Measurements from ENCODE around the gene RBCK1. TPM values are rescaled to one million over a fixed set of nuclear protein-coding genes. Genes with fewer than 3 reads are reported as not detected.
A peak's percentile ranks its signal among the peaks of the same experiment; 100 is the strongest.

The RBCK1 gene
- total and polyA plus RNA-seq, 9 of the 15 experiments (the other 6 are each of a cell fraction or from before 2014, with no cell fraction given): 5.9 to 59.3 (median 26.5) TPM

DNA sequence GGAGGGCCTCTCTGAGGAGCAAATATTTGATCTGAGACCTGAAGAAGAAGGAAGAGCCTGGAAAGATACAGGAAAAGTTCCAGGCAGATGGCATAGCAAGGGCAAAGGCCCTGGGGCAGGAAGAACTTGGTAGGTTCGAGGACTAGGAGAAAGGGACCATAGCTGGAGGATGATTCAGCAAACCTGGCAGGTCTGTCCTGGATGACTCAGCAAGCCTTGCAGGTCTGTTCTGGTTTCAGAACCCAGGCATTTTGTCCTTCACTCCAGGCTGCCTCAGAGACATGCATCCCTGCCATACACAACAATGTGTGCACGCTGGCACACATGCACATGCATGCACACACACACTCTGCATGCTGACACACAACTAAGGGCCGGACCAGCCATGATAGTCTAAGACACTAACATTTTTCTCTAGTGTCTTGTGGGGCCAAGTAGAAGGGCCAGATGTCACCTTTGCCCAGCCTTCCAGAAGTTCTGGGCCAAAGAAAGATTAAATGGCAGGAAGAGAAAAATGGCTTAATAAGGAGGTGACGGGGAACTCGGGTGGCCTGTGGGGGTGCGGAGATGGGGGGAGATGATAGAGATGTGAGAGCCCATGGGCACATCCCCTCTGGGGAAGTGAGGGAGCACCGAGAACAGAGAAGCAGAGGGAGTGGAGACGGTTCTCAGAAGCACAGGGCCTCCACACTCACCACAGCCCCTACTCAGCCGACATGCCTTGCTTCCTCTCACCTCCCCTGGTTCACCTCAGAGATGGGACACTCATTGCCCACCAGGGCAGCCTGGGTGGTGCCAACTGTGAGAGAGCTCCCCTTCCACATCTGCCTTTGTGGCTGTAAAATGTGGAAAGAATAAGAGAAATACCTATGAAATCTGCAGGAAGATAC is 42.9 kb upstream of the RBCK1 start (continued):
- TF ChIP-seq RB1 (IDR thresholded peaks at IDR 0.05; ENCODE audit: low read depth) (0 out of 2 replicates have a peak, but pooled peaks have one; percentile 45), HCFC1 (IDR thresholded peaks at IDR 0.05; ENCODE audit: low read depth, low read length) (no peak), GTF2A2 (tag; IDR thresholded peaks at IDR 0.05) (0 out of 2 replicates have a peak, but pooled peaks have one; percentile 38), ZNF589 (CRISPR knock-in tag; IDR thresholded peaks at IDR 0.05; ENCODE audit: low read depth) (peak; percentile 72; the same call in 1 of the 2 replicates), RBM17 (IDR thresholded peaks at IDR 0.05; ENCODE audit: borderline replicate concordance, low read depth, low read length) (no peak), SMAD4 (CRISPR knock-in tag; conservative IDR thresholded peaks at IDR 0.05) (peak; percentile 88), ZNF280A (IDR thresholded peaks at IDR 0.05; ENCODE audit: low read depth, partially characterized antibody) (no peak), ARNT (IDR thresholded peaks at IDR 0.05) (0 out of 4 replicates have a peak, but pooled peaks of 1 of the 2 experiments have one; percentile 42), BRF1 (IDR thresholded peaks at IDR 0.05; ENCODE audit: borderline replicate concordance, extremely low read depth, insufficient read length) (no peak), ZKSCAN1 (IDR thresholded peaks at IDR 0.05; ENCODE audit: low read depth, low read length) (no peak), POLR3A (IDR thresholded peaks at IDR 0.05; ENCODE audit: borderline replicate concordance, extremely low read depth, insufficient read depth, insufficient read length) (no peak)
- TF ChIP-seq, protein P1, sequence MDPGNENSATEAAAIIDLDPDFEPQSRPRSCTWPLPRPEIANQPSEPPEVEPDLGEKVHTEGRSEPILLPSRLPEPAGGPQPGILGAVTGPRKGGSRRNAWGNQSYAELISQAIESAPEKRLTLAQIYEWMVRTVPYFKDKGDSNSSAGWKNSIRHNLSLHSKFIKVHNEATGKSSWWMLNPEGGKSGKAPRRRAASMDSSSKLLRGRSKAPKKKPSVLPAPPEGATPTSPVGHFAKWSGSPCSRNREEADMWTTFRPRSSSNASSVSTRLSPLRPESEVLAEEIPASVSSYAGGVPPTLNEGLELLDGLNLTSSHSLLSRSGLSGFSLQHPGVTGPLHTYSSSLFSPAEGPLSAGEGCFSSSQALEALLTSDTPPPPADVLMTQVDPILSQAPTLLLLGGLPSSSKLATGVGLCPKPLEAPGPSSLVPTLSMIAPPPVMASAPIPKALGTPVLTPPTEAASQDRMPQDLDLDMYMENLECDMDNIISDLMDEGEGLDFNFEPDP (CRISPR knock-in tag; IDR thresholded peaks at IDR 0.05): no peak
- TF ChIP-seq, protein P2, sequence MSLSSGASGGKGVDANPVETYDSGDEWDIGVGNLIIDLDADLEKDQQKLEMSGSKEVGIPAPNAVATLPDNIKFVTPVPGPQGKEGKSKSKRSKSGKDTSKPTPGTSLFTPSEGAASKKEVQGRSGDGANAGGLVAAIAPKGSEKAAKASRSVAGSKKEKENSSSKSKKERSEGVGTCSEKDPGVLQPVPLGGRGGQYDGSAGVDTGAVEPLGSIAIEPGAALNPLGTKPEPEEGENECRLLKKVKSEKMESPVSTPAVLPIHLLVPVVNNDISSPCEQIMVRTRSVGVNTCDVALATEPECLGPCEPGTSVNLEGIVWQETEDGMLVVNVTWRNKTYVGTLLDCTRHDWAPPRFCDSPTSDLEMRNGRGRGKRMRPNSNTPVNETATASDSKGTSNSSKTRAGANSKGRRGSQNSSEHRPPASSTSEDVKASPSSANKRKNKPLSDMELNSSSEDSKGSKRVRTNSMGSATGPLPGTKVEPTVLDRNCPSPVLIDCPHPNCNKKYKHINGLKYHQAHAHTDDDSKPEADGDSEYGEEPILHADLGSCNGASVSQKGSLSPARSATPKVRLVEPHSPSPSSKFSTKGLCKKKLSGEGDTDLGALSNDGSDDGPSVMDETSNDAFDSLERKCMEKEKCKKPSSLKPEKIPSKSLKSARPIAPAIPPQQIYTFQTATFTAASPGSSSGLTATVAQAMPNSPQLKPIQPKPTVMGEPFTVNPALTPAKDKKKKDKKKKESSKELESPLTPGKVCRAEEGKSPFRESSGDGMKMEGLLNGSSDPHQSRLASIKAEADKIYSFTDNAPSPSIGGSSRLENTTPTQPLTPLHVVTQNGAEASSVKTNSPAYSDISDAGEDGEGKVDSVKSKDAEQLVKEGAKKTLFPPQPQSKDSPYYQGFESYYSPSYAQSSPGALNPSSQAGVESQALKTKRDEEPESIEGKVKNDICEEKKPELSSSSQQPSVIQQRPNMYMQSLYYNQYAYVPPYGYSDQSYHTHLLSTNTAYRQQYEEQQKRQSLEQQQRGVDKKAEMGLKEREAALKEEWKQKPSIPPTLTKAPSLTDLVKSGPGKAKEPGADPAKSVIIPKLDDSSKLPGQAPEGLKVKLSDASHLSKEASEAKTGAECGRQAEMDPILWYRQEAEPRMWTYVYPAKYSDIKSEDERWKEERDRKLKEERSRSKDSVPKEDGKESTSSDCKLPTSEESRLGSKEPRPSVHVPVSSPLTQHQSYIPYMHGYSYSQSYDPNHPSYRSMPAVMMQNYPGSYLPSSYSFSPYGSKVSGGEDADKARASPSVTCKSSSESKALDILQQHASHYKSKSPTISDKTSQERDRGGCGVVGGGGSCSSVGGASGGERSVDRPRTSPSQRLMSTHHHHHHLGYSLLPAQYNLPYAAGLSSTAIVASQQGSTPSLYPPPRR (CRISPR knock-in tag; IDR thresholded peaks at IDR 0.05; ENCODE audit: borderline replicate concordance): no peak
